Measurements from ENCODE around the gene PPIP5K2.
"Not testable (repeated sequence)": the region's sequence is repeated elsewhere in the genome, so short reads cannot be mapped to it uniquely, and the experiment has no call there.

The PPIP5K2 gene

DNA sequence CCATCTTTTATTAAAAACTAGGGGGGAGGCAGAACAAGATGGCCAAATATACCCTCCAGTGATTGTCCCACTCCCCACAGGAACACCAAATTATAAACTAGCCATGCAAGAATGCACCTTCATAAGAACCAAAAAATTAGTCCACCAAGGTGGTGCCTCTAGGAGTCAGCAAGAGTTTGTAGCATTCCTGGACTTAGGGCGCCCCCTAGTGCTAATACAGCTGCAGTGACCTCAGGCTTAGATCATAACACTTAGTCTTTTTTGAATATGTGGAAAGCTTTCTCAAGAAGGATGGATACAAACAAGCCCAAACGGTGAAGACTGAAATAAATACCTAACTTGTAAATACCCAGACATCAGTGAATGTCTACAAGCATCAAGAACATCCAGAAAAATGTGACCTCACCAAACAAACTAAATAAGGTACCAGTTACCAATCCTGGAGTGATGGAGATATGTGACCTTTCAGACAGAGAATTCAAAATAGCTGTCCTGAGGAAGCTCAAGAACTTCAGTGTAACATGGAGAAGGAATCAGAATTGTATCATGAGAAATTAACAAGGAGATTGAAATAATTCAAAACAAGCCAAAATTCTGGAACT, 19.3 kb downstream of the PPIP5K2 start:
- Mint-ChIP-seq H3K36me3 (ENCODE audit: low read depth) (peaks cover 27% of the 10 kb centered on the region), H3K9me3 (no peaks in the 10 kb centered on the region), H3K27me3 (no peaks in the 10 kb centered on the region), H3K27ac (no peak overlapping the region), H3K4me3 (no peak overlapping the region), H3K4me1 (ENCODE audit: low read depth) (peaks cover 5% of the 10 kb centered on the region)

- not testable (repeated sequence) for H3K9me3 Mint-ChIP-seq; H3K4me1 Mint-ChIP-seq (ENCODE audit: low read depth); H3K4me3 Mint-ChIP-seq; H3K27me3 Mint-ChIP-seq; H3K27ac Mint-ChIP-seq
- peaks cover 22% of the 10 kb centered on the region for H3K36me3 Mint-ChIP-seq (ENCODE audit: low read depth)
These were observed 22.0 kb downstream of the PPIP5K2 start for GRCh38 chr5:103142132-103142531.

DNA sequence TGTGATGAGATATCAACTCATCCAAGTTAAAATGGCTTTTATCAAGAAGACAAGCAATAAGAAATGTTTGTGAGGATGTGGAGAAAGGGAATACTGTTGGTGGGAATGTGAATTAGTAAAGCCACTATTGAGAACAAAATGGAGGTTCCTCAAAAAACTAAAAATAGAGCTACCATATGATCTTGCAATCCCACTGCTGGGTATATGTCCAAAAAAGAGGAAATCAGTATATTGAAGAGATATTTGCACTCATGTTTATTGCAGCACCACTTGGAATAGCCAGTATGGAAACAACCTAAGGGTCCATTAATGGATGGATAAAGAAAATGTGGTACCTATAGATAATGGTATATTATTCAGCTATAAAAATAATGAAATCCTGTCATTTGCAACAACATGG, 25.1 kb downstream of the PPIP5K2 start:
- Mint-ChIP-seq H3K9me3 (no peaks in the 10 kb centered on the region), H3K36me3 (ENCODE audit: low read depth) (peaks cover 11% of the 10 kb centered on the region), H3K4me1 (ENCODE audit: low read depth) (no peaks in the 10 kb centered on the region), H3K27ac (no peak overlapping the region), H3K27me3 (no peaks in the 10 kb centered on the region), H3K4me3 (no peak overlapping the region)

- no peaks in the 10 kb centered on the region for H3K9me3 Mint-ChIP-seq
- no peak overlapping the region for H3K4me3 Mint-ChIP-seq
- peaks cover 10% of the 10 kb centered on the region for H3K36me3 Mint-ChIP-seq (ENCODE audit: low read depth)
- no peaks in the 10 kb centered on the region for H3K4me1 Mint-ChIP-seq (ENCODE audit: low read depth)
- no peak overlapping the region for H3K27ac Mint-ChIP-seq
- no peaks in the 10 kb centered on the region for H3K27me3 Mint-ChIP-seq
These were observed 28.1 kb downstream of the PPIP5K2 start for GRCh38 chr5:103148213-103148612.

DNA sequence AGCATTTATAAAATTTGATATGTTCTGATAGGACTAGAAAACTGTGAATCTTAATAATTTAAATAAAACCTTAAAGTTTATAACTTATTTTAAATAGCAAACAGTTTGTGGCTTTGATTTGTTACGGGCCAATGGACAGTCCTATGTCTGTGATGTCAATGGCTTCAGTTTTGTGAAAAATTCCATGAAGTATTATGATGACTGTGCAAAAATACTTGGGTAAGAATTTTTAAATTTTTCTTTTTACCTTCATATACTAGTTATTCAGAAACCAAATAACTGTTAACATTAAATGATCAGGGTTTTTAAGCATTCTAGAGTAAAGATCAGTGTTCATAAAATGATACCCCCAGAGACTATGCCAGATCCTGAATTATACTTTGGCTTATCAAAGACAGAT, 31.1 kb downstream of the PPIP5K2 start:
- H3K27me3 Mint-ChIP-seq, result no peaks in the 10 kb centered on the region
- no peak overlapping the region for H3K27ac Mint-ChIP-seq
- no peaks in the 10 kb centered on the region for H3K9me3 Mint-ChIP-seq
- H3K4me1 Mint-ChIP-seq (ENCODE audit: low read depth), result no peaks in the 10 kb centered on the region
- H3K36me3 Mint-ChIP-seq (ENCODE audit: low read depth), result peaks cover 18% of the 10 kb centered on the region
- H3K4me3 Mint-ChIP-seq, result no peak overlapping the region

DNA sequence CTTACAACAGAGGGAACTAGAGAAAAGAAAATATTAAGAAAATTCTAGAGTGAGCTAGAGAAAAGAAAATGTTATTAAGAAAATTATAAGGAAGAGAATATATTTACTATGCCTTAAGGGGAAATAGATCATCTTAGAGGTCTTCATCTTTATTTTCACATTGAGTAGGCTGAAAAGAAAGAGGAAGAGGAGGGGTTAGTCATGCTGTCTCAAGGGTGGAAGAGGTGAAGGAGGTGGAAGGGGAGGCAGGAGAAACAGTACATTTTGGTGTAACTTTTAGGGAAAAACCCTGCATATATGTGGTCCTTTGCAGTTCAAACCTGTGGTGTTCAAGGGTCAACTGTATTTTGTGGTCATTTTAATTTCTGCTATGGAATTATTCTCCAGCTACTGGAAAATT, 46.6 kb downstream of the PPIP5K2 start:
- no peaks in the 10 kb centered on the region for H3K9me3 Mint-ChIP-seq
- no peak overlapping the region for H3K27ac Mint-ChIP-seq
- H3K27me3 Mint-ChIP-seq, result no peaks in the 10 kb centered on the region
- H3K36me3 Mint-ChIP-seq (ENCODE audit: low read depth), result peaks cover 39% of the 10 kb centered on the region
- no peak overlapping the region for H3K4me3 Mint-ChIP-seq
- H3K4me1 Mint-ChIP-seq (ENCODE audit: low read depth), result no peaks in the 10 kb centered on the region

GRCh38 chr5:103174147-103174546, 54.0 kb downstream of the PPIP5K2 start:
- H3K4me3 Mint-ChIP-seq, result no peak overlapping the region
- no peaks in the 10 kb centered on the region for H3K4me1 Mint-ChIP-seq (ENCODE audit: low read depth)
- no peaks in the 10 kb centered on the region for H3K27me3 Mint-ChIP-seq
- no peak overlapping the region for H3K27ac Mint-ChIP-seq
- peaks cover 14% of the 10 kb centered on the region for H3K36me3 Mint-ChIP-seq (ENCODE audit: low read depth)
- H3K9me3 Mint-ChIP-seq, result no peaks in the 10 kb centered on the region

DNA sequence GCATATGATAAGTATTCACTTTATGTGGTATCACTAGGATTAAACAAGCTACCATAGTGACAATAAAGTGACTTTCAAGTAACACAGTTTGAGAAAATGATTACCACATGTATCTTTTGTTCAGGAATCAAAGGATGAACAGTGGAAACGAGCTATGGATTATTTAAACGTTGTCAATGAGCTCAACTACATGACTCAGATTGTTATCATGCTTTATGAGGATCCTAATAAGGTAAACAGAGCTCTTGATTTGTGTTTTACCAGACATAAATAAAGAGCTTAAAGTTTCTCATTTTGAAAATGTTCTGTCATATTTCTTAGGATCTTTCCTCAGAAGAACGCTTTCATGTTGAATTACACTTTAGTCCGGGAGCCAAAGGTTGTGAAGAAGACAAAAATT, 57.4 kb downstream of the PPIP5K2 start:
- H3K27ac Mint-ChIP-seq, result no peak overlapping the region
- H3K27me3 Mint-ChIP-seq, result no peaks in the 10 kb centered on the region
- H3K9me3 Mint-ChIP-seq, result no peaks in the 10 kb centered on the region
- H3K4me3 Mint-ChIP-seq, result no peak overlapping the region
- H3K4me1 Mint-ChIP-seq (ENCODE audit: low read depth), result no peaks in the 10 kb centered on the region
- peaks cover 24% of the 10 kb centered on the region for H3K36me3 Mint-ChIP-seq (ENCODE audit: low read depth)

DNA sequence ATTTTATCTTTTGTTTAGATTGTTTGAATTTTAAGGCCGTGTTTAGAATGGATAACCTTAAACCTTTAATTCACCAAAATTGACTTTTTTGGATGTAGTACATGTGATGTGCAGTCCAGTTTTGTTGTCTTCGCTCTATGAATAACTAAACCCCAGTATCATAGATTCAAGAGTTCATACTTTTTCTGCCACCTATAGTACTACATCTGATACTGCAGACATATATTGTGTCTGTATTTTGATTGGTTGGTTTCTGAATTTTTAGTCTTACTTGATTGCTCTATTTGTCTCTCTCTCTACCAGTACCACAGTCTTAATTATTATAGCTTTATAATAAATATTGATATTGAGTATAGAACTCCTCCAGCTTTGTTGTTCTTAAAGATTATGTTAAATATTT, 58.1 kb downstream of the PPIP5K2 start:
- H3K27me3 Mint-ChIP-seq, result no peaks in the 10 kb centered on the region
- no peak overlapping the region for H3K27ac Mint-ChIP-seq
- H3K4me3 Mint-ChIP-seq, result no peak overlapping the region
- H3K9me3 Mint-ChIP-seq, result no peaks in the 10 kb centered on the region
- H3K4me1 Mint-ChIP-seq (ENCODE audit: low read depth), result no peaks in the 10 kb centered on the region
- peaks cover 25% of the 10 kb centered on the region for H3K36me3 Mint-ChIP-seq (ENCODE audit: low read depth)

DNA sequence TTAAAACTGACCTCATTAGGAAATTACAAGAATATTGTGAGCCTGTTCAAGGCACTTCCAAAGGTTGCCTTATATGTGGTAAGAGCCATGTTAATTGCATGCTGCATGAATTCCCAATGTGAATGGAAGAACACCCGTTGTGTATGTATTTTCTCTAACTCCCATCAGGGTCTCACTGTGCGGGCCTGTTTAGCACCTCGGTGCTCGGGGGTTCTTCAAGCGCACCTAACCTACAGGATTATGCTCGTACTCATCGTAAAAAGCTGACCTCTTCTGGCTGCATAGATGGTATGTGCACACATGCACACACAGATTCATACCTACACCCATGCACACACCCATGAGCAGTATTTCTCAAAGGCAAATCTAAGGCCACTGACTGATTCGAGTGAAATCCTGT, 66.1 kb downstream of the PPIP5K2 start:
- Mint-ChIP-seq H3K9me3 (no peaks in the 10 kb centered on the region), H3K4me1 (ENCODE audit: low read depth) (no peaks in the 10 kb centered on the region), H3K27me3 (no peaks in the 10 kb centered on the region), H3K27ac (no peak overlapping the region), H3K4me3 (no peak overlapping the region), H3K36me3 (ENCODE audit: low read depth) (peaks cover 45% of the 10 kb centered on the region)

DNA sequence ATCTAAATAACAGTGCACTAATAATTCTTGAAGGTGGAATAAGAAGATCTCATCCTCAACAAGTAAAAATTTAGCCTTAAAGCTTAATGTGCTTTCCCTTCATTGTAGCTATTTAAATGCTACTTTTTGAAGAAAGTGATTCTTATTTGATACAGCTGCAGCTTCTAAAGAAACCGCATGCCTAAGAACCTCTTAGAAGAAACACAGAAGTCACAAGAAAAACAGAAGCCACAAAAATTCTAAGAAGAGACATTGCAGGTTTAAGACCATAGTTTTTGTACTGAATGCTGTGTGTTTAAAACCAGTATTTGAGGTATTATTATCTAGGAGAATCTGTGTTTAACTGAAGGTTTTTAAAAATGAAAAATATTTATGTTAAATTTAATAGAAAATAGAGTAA, 68.3 kb downstream of the PPIP5K2 start:
- H3K36me3 Mint-ChIP-seq (ENCODE audit: low read depth), result peaks cover 46% of the 10 kb centered on the region
- no peak overlapping the region for H3K27ac Mint-ChIP-seq
- no peaks in the 10 kb centered on the region for H3K27me3 Mint-ChIP-seq
- H3K9me3 Mint-ChIP-seq, result no peaks in the 10 kb centered on the region
- H3K4me1 Mint-ChIP-seq (ENCODE audit: low read depth), result no peaks in the 10 kb centered on the region
- H3K4me3 Mint-ChIP-seq, result no peak overlapping the region

- H3K27me3 Mint-ChIP-seq, result no peaks in the 10 kb centered on the region
- no peak overlapping the region for H3K4me3 Mint-ChIP-seq
- no peak overlapping the region for H3K27ac Mint-ChIP-seq
- H3K4me1 Mint-ChIP-seq (ENCODE audit: low read depth), result peaks cover 13% of the 10 kb centered on the region
- H3K9me3 Mint-ChIP-seq, result peaks cover 5% of the 10 kb centered on the region
- H3K36me3 Mint-ChIP-seq (ENCODE audit: low read depth), result peaks cover 55% of the 10 kb centered on the region
These were observed 83.1 kb downstream of the PPIP5K2 start for GRCh38 chr5:103203226-103203625.

DNA sequence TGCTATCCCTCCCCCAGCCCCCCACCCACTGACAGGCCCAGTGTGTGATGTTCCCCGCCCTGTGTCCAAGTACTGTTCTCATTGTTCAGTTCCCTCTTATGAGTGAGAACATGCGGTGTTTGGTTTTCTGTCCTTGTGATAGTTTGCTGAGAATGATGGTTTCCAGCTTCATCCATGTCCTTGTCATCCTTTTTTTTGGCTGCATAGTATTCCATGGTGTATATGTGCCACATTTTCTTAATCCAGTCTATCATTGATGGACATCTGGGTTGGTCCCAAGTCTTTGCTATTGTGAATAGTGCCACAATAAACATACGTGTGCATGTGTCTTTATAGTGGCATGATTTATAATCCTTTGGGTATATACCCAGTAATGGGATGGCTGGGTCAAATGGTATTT, 84.9 kb downstream of the PPIP5K2 start:
- not testable (repeated sequence) for H3K27ac Mint-ChIP-seq, H3K9me3 Mint-ChIP-seq, H3K27me3 Mint-ChIP-seq, H3K4me3 Mint-ChIP-seq
- H3K4me1 Mint-ChIP-seq (ENCODE audit: low read depth), result peaks cover 17% of the 10 kb centered on the region
- H3K36me3 Mint-ChIP-seq (ENCODE audit: low read depth), result peaks cover 44% of the 10 kb centered on the region

DNA sequence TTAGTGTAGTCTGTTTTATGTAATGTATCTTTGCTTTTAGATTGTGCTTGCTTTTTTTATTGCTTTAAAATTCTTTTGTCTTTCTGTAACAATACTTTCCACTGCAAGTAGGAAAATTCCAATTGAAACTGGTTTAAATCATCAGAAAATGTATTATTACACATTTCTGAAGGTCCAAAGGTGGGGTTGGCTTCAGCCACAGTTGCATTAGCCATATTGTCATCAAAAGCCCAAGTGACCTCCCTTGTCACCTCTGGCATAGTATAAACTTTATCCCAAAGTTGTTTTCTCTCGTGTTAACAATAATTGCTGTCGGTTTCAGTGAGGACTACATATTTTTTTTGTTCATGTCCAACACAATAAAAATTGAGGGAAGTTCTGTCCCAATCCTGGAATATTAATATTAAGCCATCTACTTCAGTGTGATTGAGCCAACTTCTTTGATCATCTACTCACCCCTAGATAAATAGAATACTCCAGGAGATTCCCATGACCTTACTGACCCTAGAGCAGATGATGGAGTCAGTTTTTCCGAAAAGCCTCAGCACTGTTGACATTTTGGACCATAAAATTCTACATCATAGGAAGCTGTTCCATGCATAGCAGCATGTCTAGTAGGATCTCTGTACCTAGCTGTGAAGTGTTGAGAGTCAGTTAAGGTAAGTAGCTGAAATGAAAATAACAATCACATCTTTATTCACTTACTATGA, 86.0 kb downstream of the PPIP5K2 start:
- Mint-ChIP-seq H3K36me3 (ENCODE audit: low read depth) (peaks cover 39% of the 10 kb centered on the region), H3K27me3 (no peaks in the 10 kb centered on the region), H3K4me3 (no peak overlapping the region), H3K4me1 (ENCODE audit: low read depth) (peaks cover 20% of the 10 kb centered on the region), H3K27ac (no peak overlapping the region), H3K9me3 (peaks cover 5% of the 10 kb centered on the region)

- no peak overlapping the region for H3K4me3 Mint-ChIP-seq
- H3K4me1 Mint-ChIP-seq (ENCODE audit: low read depth), result peaks cover 29% of the 10 kb centered on the region
- peaks cover 5% of the 10 kb centered on the region for H3K9me3 Mint-ChIP-seq
- H3K27ac Mint-ChIP-seq, result no peak overlapping the region
- H3K36me3 Mint-ChIP-seq (ENCODE audit: low read depth), result peaks cover 39% of the 10 kb centered on the region
- H3K27me3 Mint-ChIP-seq, result no peaks in the 10 kb centered on the region
These were observed 86.9 kb downstream of the PPIP5K2 start for GRCh38 chr5:103207011-103207410.

DNA sequence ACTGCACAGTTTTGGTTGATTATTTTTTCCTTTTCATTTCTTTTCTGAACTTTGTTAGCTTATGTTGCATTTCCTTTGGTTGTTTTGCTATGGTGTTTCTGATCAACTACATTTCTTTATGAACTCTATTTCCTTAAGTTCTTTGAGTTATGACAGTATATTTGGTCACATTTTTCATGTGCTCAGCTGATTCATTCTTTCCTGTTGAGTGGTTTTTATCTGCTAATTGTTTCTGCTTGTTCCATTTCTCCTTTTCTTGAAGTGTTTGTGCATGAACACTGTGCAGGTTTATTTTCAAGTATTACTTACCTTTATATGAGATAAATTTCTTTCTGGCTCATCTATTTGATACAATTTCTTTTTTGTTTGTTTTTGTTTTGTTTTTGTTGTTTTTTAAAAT, 87.6 kb downstream of the PPIP5K2 start:
- H3K4me3 Mint-ChIP-seq, result no peak overlapping the region
- peaks cover 39% of the 10 kb centered on the region for H3K36me3 Mint-ChIP-seq (ENCODE audit: low read depth)
- H3K27ac Mint-ChIP-seq, result peak overlapping the region; percentile 31
- peaks cover 32% of the 10 kb centered on the region for H3K4me1 Mint-ChIP-seq (ENCODE audit: low read depth)
- no peaks in the 10 kb centered on the region for H3K27me3 Mint-ChIP-seq
- peaks cover 5% of the 10 kb centered on the region for H3K9me3 Mint-ChIP-seq

All from stimulated activated naive CD8-positive, alpha-beta T cell treated with anti-CD3 and anti-CD28 coated beads, Interleukin-15, Interleukin-2, amounts not matched to agents 100 ng/mL and 50 ng/mL, for 24 hours (primary cell).